Thoracic aorta (tissue), 2 donors: ENCODE results near the gene PCDH18. TPM values are rescaled to one million over a fixed set of nuclear protein-coding genes. Genes with fewer than 3 reads are reported as not detected.
"Not testable (repeated sequence)": the region's sequence is repeated elsewhere in the genome, so short reads cannot be mapped to it uniquely, and the experiment has no call there.

ENCODE experiments used
- ATAC-seq: fragments of 150-250 bp; one replicate; pipeline ENCODE4 v1.8.0; 2017; ENCODE audit warnings: low read depth; ENCODE audit not compliant: insufficient number of reproducible peaks, low FRiP score
- DNase-seq: peaks from one replicate; pipeline ENCODE4 v3.0.0-alpha.2; 2020; ENCODE audit warnings: low spot score
- H3K27ac ChIP-seq, 2 donors: fragments of 200-600 bp; sonication (generic); 1 replicate in 1 of 2; 2 replicates in 1 of 2; pipeline ENCODE4 v1.5.1; 2016; ENCODE audit warnings: mild to moderate bottlenecking in 2 of 2, moderate library complexity in 2 of 2
- H3K27me3 ChIP-seq: fragments of 200-600 bp; sonication (generic); replicated peaks from 2 replicates; pipeline ENCODE4 v1.6.0; 2016; ENCODE audit warnings: mild to moderate bottlenecking; ENCODE audit not compliant: insufficient read depth
- H3K36me3 ChIP-seq: fragments of 200-600 bp; sonication (generic); one replicate; pipeline ENCODE4 v1.5.1; 2016
- H3K4me1 ChIP-seq, 2 donors: fragments of 200-600 bp; sonication (generic); 1 replicate in 1 of 2; 2 replicates in 1 of 2; pipeline versions ENCODE4 v1.5.1 to v1.6.0; 2016; ENCODE audit warnings: low read depth in 2 of 2, mild to moderate bottlenecking in 1 of 2; ENCODE audit not compliant: control insufficient read depth in 1 of 2
- H3K4me3 ChIP-seq: fragments of 200-600 bp; sonication (generic); 2 replicates; pipeline ENCODE4 v1.5.1; 2016; ENCODE audit warnings: mild to moderate bottlenecking
- H3K9me3 ChIP-seq: fragments of 200-600 bp; sonication (generic); 2 replicates; pipeline ENCODE4 v1.5.1; 2016
- CTCF ChIP-seq: fragments of 200-600 bp; sonication (generic); IDR thresholded peaks from one replicate; pipeline ENCODE4 v1.5.1; 2019; ENCODE audit warnings: antibody characterized with exemption
- total RNA-seq, 2 donors: library from RNA; depleted of rRNA; stranded (reverse); fragments of >200 nt; gene quantifications; one replicate each; pipeline versions ENCODE4 v1.1.0 to v1.2.3, GENCODE V29; 2016

The PCDH18 gene
- total RNA-seq, 2 donors from 2014 or later = 22.6 to 31.0 TPM

- H3K36me3 ChIP-seq = no peaks in the 10 kb centered on the region
- ATAC-seq (no peak), DNase-seq (no peak)
- H3K9me3 ChIP-seq = no peaks in the 10 kb centered on the region
- no peaks in the 10 kb centered on the region for H3K27me3 ChIP-seq
- H3K4me3 ChIP-seq = no peak overlapping the region
- H3K27ac ChIP-seq = no peak overlapping the region
- no peak for TF ChIP-seq CTCF
- peaks cover 0 to 4% of the 10 kb centered on the region in 2 donors for H3K4me1 ChIP-seq
These were observed 8.9 kb upstream of the PCDH18 start for GRCh38 chr4:137541181-137541580.

- no peak for DNase-seq
- Histone ChIP-seq H3K27ac (no peak overlapping the region), H3K36me3 (no peaks in the 10 kb centered on the region), H3K27me3 (no peaks in the 10 kb centered on the region), H3K4me1 (peaks cover 0 to 3% of the 10 kb centered on the region in 2 donors), H3K9me3 (no peaks in the 10 kb centered on the region), H3K4me3 (no peak overlapping the region)
- TF ChIP-seq CTCF = no peak
- no peak for ATAC-seq
These were observed 8.1 kb upstream of the PCDH18 start for GRCh38 chr4:137540356-137540755.

- no peak overlapping the region for H3K4me3 ChIP-seq
- TF ChIP-seq CTCF = no peak
These were observed 6.2 kb upstream of the PCDH18 start for GRCh38 chr4:137538526-137538925.

GRCh38 chr4:137537807-137538206 is 5.5 kb upstream of the PCDH18 start:
- DNase-seq, H3K27ac ChIP-seq, H3K36me3 ChIP-seq, ATAC-seq, H3K27me3 ChIP-seq, H3K4me3 ChIP-seq, H3K9me3 ChIP-seq: not testable (repeated sequence)
- peaks cover 0 to 13% of the 10 kb centered on the region in 2 donors for H3K4me1 ChIP-seq

More at GRCh38 chr4:137538526-137538925, 6.2 kb upstream of the PCDH18 start:
- Histone ChIP-seq H3K36me3 (no peaks in the 10 kb centered on the region), H3K27ac (no peak overlapping the region), H3K27me3 (no peaks in the 10 kb centered on the region), H3K4me1 (peaks cover 0 to 8% of the 10 kb centered on the region in 2 donors), H3K9me3 (no peaks in the 10 kb centered on the region)
- DNase-seq = no peak
- ATAC-seq = no peak

GRCh38 chr4:137536789-137537561 is 4.7 kb upstream of the PCDH18 start:
- ATAC-seq = no peak
- no peak for TF ChIP-seq CTCF
- no peak overlapping the region for H3K27ac ChIP-seq

More at GRCh38 chr4:137536789-137537561, 4.7 kb upstream of the PCDH18 start:
- DNase-seq = no peak
- Histone ChIP-seq H3K9me3 (no peaks in the 10 kb centered on the region), H3K4me3 (no peak overlapping the region), H3K36me3 (no peaks in the 10 kb centered on the region), H3K27me3 (no peaks in the 10 kb centered on the region), H3K4me1 (peaks cover 0 to 13% of the 10 kb centered on the region in 2 donors)
